H1 (cell line): ENCODE measurements around the gene PLAU. TPM values are rescaled to one million over a fixed set of nuclear protein-coding genes. Genes with fewer than 3 reads are reported as not detected.

Experiments
- CTCF ChIA-PET: fragments of 300-600 bp; sonication (Branson Sonifier 250); formaldehyde crosslinking; loops from one replicate; lab custom pipeline; 2021; ENCODE audit not compliant: partially characterized antibody; lab: Charles Lee
- POLR2A ChIA-PET: fragments of 300-600 bp; sonication (Branson Sonifier 250); formaldehyde crosslinking; loops from one replicate; lab custom pipeline; 2021; ENCODE audit warnings: inconsistent platforms; ENCODE audit not compliant: partially characterized antibody; lab: Charles Lee
- DNase-seq, 2 experiments: peaks; one replicate each; pipeline versions ENCODE4 v3.0.0 to v3.0.0-alpha.2; 2010 to 2022; ENCODE audit warnings: low spot score in 2 of 2, low read depth in 1 of 2, mixed read lengths in 1 of 2
- FAIRE-seq: peaks from 2 replicates; lab custom pipeline; 2011; peaks lifted over from hg19 to GRCh38; lab: Jason Lieb, UNC
- H2AFZ ChIP-seq: 2 replicates; pipeline ENCODE4 v1.8.1; 2012; ENCODE audit warnings: low read length, inconsistent platforms
- H2AK5ac ChIP-seq: 2 replicates; pipeline ENCODE4 v1.6.1; 2013; ENCODE audit warnings: low read depth, low read length
- H2BK120ac ChIP-seq: replicated peaks from 2 replicates; pipeline ENCODE3; 2013; ENCODE audit warnings: low read depth, low read length, inconsistent platforms
- H2BK12ac ChIP-seq: 2 replicates; pipeline ENCODE4 v1.6.1; 2013; ENCODE audit warnings: low read depth, low read length
- H2BK15ac ChIP-seq: 2 replicates; pipeline ENCODE4 v1.6.1; 2013; ENCODE audit warnings: low read length
- H2BK20ac ChIP-seq: 2 replicates; pipeline ENCODE4 v1.6.1; 2013; ENCODE audit warnings: low read length
- H2BK5ac ChIP-seq: 2 replicates; pipeline ENCODE4 v1.6.1; 2013; ENCODE audit warnings: low read depth, low read length
- H3K14ac ChIP-seq: 2 replicates; pipeline ENCODE4 v1.6.1; 2013; ENCODE audit warnings: inconsistent platforms; ENCODE audit not compliant: insufficient read length
- H3K18ac ChIP-seq: 2 replicates; pipeline ENCODE4 v1.6.1; 2013; ENCODE audit warnings: low read length; ENCODE audit errors: extremely low read depth
- H3K23ac ChIP-seq: 2 replicates; pipeline ENCODE4 v1.6.1; 2013; ENCODE audit warnings: inconsistent platforms; ENCODE audit not compliant: insufficient read length
- H3K23me2 ChIP-seq: 2 replicates; pipeline ENCODE4 v1.6.1; 2013; ENCODE audit warnings: low read depth, low read length
- H3K27ac ChIP-seq: 2 replicates; pipeline ENCODE4 v1.6.1; 2011; ENCODE audit warnings: low read depth, low read length, inconsistent platforms
- H3K27me3 ChIP-seq, 4 experiments: replicated peaks in 1 of 4; 1 replicate in 1 of 4; 2 replicates in 3 of 4; pipeline versions ENCODE4 v1.6.1 to v1.8.1; 2011 to 2013; ENCODE audit warnings: low read length in 3 of 4, mild to moderate bottlenecking in 3 of 4, inconsistent platforms in 2 of 4, mixed read lengths in 2 of 4, moderate library complexity in 1 of 4; ENCODE audit not compliant: control insufficient read depth in 3 of 4, insufficient read depth in 3 of 4; ENCODE audit errors: extremely low read depth in 1 of 4
- H3K36me3 ChIP-seq, 4 experiments: 2 replicates each; pipeline versions ENCODE4 v1.6.1 to v1.8.1; 2011 to 2013; ENCODE audit warnings: mild to moderate bottlenecking in 4 of 4, low read length in 3 of 4, moderate library complexity in 2 of 4, control low read depth in 1 of 4, inconsistent platforms in 1 of 4; ENCODE audit not compliant: insufficient read depth in 4 of 4, control insufficient read depth in 2 of 4
- H3K4ac ChIP-seq: replicated peaks from 2 replicates; pipeline ENCODE3; 2013; ENCODE audit warnings: low read length, low read depth, mixed read lengths, inconsistent platforms; ENCODE audit not compliant: insufficient read length
- H3K4me1 ChIP-seq, 4 experiments: replicated peaks in 1 of 4; 1 replicate in 1 of 4; 2 replicates in 3 of 4; pipeline versions ENCODE4 v1.6.1 to v1.8.1; 2011 to 2013; ENCODE audit warnings: low read length in 3 of 4, inconsistent platforms in 2 of 4, mixed read lengths in 1 of 4; ENCODE audit not compliant: insufficient read depth in 4 of 4, control insufficient read depth in 3 of 4
- H3K4me2 ChIP-seq, 2 experiments: 2 replicates each; pipeline versions ENCODE4 v1.6.1 to v1.8.1; 2011 to 2013; ENCODE audit warnings: low read depth in 2 of 2, low read length in 2 of 2, control low read depth in 1 of 2, inconsistent platforms in 1 of 2, mild to moderate bottlenecking in 1 of 2; ENCODE audit not compliant: insufficient read depth in 1 of 2
- H3K4me3 ChIP-seq, 4 experiments: fragments of 200-600, 300-600 bp in 1 of 4; sonication (generic), shearing (Covaris generic), sonication (Bioruptor Twin) in 1 of 4; 2 replicates each; pipeline versions ENCODE4 v1.5.1 to v1.8.1; 2011 to 2016; ENCODE audit warnings: low read length in 4 of 4, low read depth in 3 of 4, control low read depth in 2 of 4, inconsistent platforms in 2 of 4, mild to moderate bottlenecking in 2 of 4, mixed read lengths in 1 of 4, moderate library complexity in 1 of 4; ENCODE audit not compliant: insufficient read depth in 2 of 4; ENCODE audit errors: extremely low read depth in 1 of 4
- H3K56ac ChIP-seq: replicated peaks from 2 replicates; pipeline ENCODE3; 2013; ENCODE audit warnings: low read depth, mild to moderate bottlenecking, mixed read lengths, low read length, inconsistent platforms; ENCODE audit not compliant: insufficient read length
- H3K79me1 ChIP-seq: 2 replicates; pipeline ENCODE4 v1.6.1; 2013; ENCODE audit warnings: low read depth, low read length, control low read depth
- H3K79me2 ChIP-seq, 2 experiments: 2 replicates each; pipeline versions ENCODE4 v1.6.1 to v1.8.1; 2012 to 2013; ENCODE audit warnings: low read length in 2 of 2, mild to moderate bottlenecking in 2 of 2, inconsistent platforms in 1 of 2; ENCODE audit not compliant: insufficient read depth in 2 of 2, control insufficient read depth in 1 of 2
- H3K9ac ChIP-seq, 4 experiments: replicated peaks in 1 of 4; 1 replicate in 1 of 4; 2 replicates in 3 of 4; pipeline versions ENCODE4 v1.6.1 to v1.8.1; 2011 to 2013; ENCODE audit warnings: low read depth in 3 of 4, low read length in 3 of 4, control low read depth in 2 of 4, mild to moderate bottlenecking in 2 of 4, moderate library complexity in 2 of 4, inconsistent platforms in 1 of 4; ENCODE audit errors: extremely low read depth in 1 of 4
- H3K9me3 ChIP-seq, 2 experiments: 2 replicates each; pipeline versions ENCODE4 v1.6.1 to v1.8.1; 2012 to 2013; ENCODE audit warnings: mild to moderate bottlenecking in 2 of 2, moderate library complexity in 2 of 2, control low read depth in 1 of 2, inconsistent platforms in 1 of 2, low read depth in 1 of 2, low read length in 1 of 2, mixed read lengths in 1 of 2; ENCODE audit not compliant: insufficient read depth in 2 of 2
- H4K20me1 ChIP-seq, 2 experiments: replicated peaks in 1 of 2; 2 replicates each; pipeline versions ENCODE3 to v1.8.1; 2011 to 2013; ENCODE audit warnings: inconsistent platforms in 2 of 2, low read length in 2 of 2, mild to moderate bottlenecking in 1 of 2; ENCODE audit not compliant: insufficient read depth in 2 of 2, control insufficient read depth in 1 of 2
- H4K5ac ChIP-seq: 2 replicates; pipeline ENCODE4 v1.6.1; 2013; ENCODE audit warnings: low read length, low read depth, mixed read lengths, inconsistent platforms; ENCODE audit not compliant: insufficient read length
- H4K8ac ChIP-seq: 2 replicates; pipeline ENCODE4 v1.8.0; 2013; ENCODE audit warnings: mild to moderate bottlenecking, moderate library complexity, low read length, inconsistent platforms; ENCODE audit not compliant: insufficient read depth; ENCODE audit errors: extremely low read depth
- H4K91ac ChIP-seq: replicated peaks from 2 replicates; pipeline ENCODE3; 2013; ENCODE audit warnings: low read length, mixed read lengths, inconsistent platforms; ENCODE audit not compliant: insufficient read length
- YY1 ChIP-seq: IDR thresholded peaks from 2 replicates; pipeline ENCODE4 v1.6.1; 2011; ENCODE audit warnings: low read depth, mild to moderate bottlenecking, low read length
- WGBS, 2 experiments: shearing (Covaris generic) in 1 of 2; methylation state at CpG; one replicate each; pipeline versions ENCODE4 v1.1.6 to v1.1.7; 2013 to 2015; ENCODE audit warnings: low lambda C conversion rate in 2 of 2, mixed read lengths in 2 of 2, inconsistent platforms in 1 of 2, low coverage in 1 of 2, missing lambda C conversion rate in 1 of 2; ENCODE audit not compliant: insufficient replicate concordance in 2 of 2, insufficient coverage in 1 of 2, insufficient read length in 1 of 2; ENCODE audit errors: extremely low coverage in 1 of 2, missing lambda C conversion rate in 1 of 2; 5-methylcytosine and 5-hydroxymethylcytosine counted together
- polyA plus RNA-seq, 7 experiments: library from polyadenylated mRNA; depleted of rRNA in 3 of 7; stranded (reverse) in 5 of 7; unstranded in 2 of 7; fragments of >200 nt in 5 of 7; fragments of 200-250 nt in 2 of 7; gene quantifications; 1 replicate in 5 of 7; 2 replicates in 1 of 7; 4 replicates in 1 of 7; pipeline versions ENCODE4 v1.2.1 to v1.2.3, GENCODE V29; 2011 to 2013; ENCODE audit warnings: missing spikeins in 2 of 7, mixed read lengths in 2 of 7
- total RNA-seq: library from RNA; stranded (reverse); fragmentation: NEBNext Ultra II Directional; extraction: Animal tissue kit (Norgen Biotek cat#: 25700); gene quantifications from 2 replicates; pipeline ENCODE4 v1.2.1, GENCODE V29; 2021

The PLAU gene
- total and polyA plus RNA-seq, 2 of the 8 experiments (the other 6 are each of a cell fraction or from before 2014, with no cell fraction given) = 16.2 to 26.1 TPM

DNA sequence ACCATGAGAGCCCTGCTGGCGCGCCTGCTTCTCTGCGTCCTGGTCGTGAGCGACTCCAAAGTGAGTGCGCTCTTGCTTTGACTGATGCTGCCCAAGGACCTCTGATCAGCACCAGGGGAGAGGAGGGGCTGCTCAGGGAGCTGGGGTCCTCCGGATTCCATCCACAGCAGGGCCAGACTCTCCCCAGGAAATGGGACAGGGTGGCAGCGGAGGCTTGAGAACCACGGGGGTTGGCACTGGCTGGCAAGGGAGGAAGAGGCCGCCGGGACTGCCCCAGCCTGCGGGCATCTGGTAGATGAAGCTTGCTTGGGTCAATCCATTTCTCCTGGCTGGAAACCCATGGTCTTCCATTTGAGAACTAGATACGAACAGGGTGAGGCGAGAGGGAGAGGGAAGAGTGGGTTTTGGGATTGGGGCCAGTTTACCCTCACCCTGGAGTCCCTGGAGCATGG is 647 bp downstream of the PLAU start:
- Histone ChIP-seq H2BK120ac (no peak overlapping the region), H4K91ac (no peak overlapping the region), H3K27me3 (peaks cover 3 to 19% (median 12%) of the 10 kb centered on the region in 4 experiments; a peak in 6 of 7 replicates), H3K9me3 (no peaks in the 10 kb centered on the region), H2BK5ac (no peak overlapping the region; the same call in 1 of the 2 replicates), H3K9ac (peak overlapping the region in 2 of 4 experiments; percentile 25; a peak in 3 of 7 replicates), H2BK20ac (peak overlapping the region; percentile 80; the same call in 1 of the 2 replicates), H2BK12ac (peak overlapping the region; percentile 77; the same call in 1 of the 2 replicates), H3K4me1 (peaks cover 7 to 32% (median 27%) of the 10 kb centered on the region in 4 experiments), H3K79me1 (no peaks in the 10 kb centered on the region; the same call in 1 of the 2 replicates), H4K20me1 (no peaks in the 10 kb centered on the region), H3K4me3 (peak overlapping the region; percentile 72 to 84 (median 79)), H4K8ac (no peak overlapping the region), H2AK5ac (no peak overlapping the region), H2AFZ (0 out of 2 replicates have a peak overlapping the region, but pooled peaks have one; percentile 3), H3K23me2 (peaks cover 12% of the 10 kb centered on the region; the same call in 1 of the 2 replicates), H3K27ac (no peak overlapping the region), H2BK15ac (peak overlapping the region; percentile 72), H3K4me2 (peak overlapping the region; percentile 92 to 96), H4K5ac (no peak overlapping the region), H3K4ac (no peak overlapping the region), H3K79me2 (no peaks in the 10 kb centered on the region), H3K56ac (no peak overlapping the region), H3K36me3 (no peaks in the 10 kb centered on the region), H3K23ac (no peak overlapping the region), H3K14ac (no peak overlapping the region), H3K18ac (peak overlapping the region; percentile 78)
- DNase-seq (no peak), FAIRE-seq (no peak)
- ChIA-PET POLR2A (interaction anchor here (1.1 to 2.4 kb wide), 14 partner anchors 12 to 168 kb away, joined by 3 to 15 read pairs (median 4); no protein-coding TSS in a partner anchor), CTCF (interaction anchor here (1.1 to 3.0 kb wide), 4 partner anchors 23 to 170 kb away, joined by 3 to 12 read pairs (median 3); no protein-coding TSS in a partner anchor)
- 14% methylated on average over 13 of the region's 14 CpGs; no CpG with 5 or more reads in 1 of the 2 experiments for WGBS, 2 experiments
- TF ChIP-seq YY1 = peak; percentile 50; the same call in 1 of the 2 replicates
